Thyroid gland (tissue), 4 donors: Measurements from ENCODE around the gene CASP9.

Experiments
- POLR2A ChIP-seq, 2 donors: fragments of 450-650 bp; IDR thresholded peaks; one replicate each; pipeline ENCODE4 v1.6.1; 2017; ENCODE audit warnings: antibody characterized with exemption in 2 of 2, mild to moderate bottlenecking in 2 of 2, moderate library complexity in 1 of 2
- TF ChIP-seq, protein P1 (sequence below), 6 experiments: fragments of 200-600 bp in 3 of 6; fragments of 450-650 bp in 3 of 6; sonication (generic) in 3 of 6; IDR thresholded peaks; one replicate each; pipeline ENCODE4 v1.5.1; 2016 to 2019; ENCODE audit warnings: antibody characterized with exemption in 6 of 6, mild to moderate bottlenecking in 2 of 6, inconsistent platforms in 1 of 6, moderate library complexity in 1 of 6

DNA sequence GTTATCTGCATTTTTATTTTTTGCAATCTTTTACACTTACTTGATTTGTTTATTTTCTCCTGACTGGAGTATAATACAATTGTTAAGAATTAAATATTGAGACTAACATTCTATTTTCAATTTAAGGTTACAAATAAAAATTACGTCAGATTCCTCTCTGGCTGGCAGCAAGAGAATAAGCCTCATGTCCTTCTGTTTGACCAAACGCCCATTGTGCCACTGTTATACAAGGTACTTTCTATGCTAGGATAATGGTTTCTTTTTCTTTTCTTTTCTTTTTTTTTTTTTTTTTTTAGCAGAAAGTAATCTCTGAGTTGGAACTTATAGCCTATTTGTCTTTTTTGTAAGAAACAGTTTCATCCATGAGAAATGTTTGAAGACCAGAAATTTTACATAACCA is 22.6 kb upstream of the CASP9 start:
- TF ChIP-seq, protein P1, sequence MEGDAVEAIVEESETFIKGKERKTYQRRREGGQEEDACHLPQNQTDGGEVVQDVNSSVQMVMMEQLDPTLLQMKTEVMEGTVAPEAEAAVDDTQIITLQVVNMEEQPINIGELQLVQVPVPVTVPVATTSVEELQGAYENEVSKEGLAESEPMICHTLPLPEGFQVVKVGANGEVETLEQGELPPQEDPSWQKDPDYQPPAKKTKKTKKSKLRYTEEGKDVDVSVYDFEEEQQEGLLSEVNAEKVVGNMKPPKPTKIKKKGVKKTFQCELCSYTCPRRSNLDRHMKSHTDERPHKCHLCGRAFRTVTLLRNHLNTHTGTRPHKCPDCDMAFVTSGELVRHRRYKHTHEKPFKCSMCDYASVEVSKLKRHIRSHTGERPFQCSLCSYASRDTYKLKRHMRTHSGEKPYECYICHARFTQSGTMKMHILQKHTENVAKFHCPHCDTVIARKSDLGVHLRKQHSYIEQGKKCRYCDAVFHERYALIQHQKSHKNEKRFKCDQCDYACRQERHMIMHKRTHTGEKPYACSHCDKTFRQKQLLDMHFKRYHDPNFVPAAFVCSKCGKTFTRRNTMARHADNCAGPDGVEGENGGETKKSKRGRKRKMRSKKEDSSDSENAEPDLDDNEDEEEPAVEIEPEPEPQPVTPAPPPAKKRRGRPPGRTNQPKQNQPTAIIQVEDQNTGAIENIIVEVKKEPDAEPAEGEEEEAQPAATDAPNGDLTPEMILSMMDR (IDR thresholded peaks at IDR 0.05) = no peak
- TF ChIP-seq POLR2A (IDR thresholded peaks at IDR 0.05) = no peak
